GM19023 (cell line): Measurements from ENCODE around the gene DDIT3.
"Not testable (repeated sequence)": the region's sequence is repeated elsewhere in the genome, so short reads cannot be mapped to it uniquely, and the experiment has no call there.

ENCODE experiments used
- ATAC-seq: cut with Tn5 transposase; IDR thresholded peaks from one replicate; pipeline ENCODE4 v1.9.1; 2021; ENCODE audit warnings: mild to moderate bottlenecking, moderate library complexity; ENCODE audit not compliant: unreplicated experiment

The DDIT3 gene

DNA sequence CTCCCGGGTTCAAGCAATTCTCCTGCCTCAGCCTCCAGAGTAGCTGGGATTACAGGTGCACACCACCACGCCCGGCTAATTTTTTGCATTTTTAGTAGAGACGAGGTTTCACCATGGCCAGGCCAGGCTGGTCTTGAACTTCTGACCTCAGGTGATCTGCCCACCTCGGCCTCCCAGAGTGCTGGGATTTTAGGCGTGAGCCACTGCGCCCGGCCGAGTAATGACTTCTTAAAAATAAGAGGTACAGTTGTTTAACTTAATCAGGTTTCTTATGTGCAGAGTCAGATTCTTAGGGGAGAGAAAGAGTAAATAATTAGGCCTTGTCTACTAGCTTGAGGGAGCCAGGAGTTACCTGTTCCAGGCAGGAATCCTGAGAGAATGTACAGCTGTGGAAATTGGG, 6.1 kb downstream of the DDIT3 start:
- ATAC-seq, result not testable (repeated sequence)

GRCh38 chr12:57513677-57514076, 6.6 kb downstream of the DDIT3 start:
- ATAC-seq, result not testable (repeated sequence)

GRCh38 chr12:57513266-57513665, 7.0 kb downstream of the DDIT3 start:
- ATAC-seq, result no peak

GRCh38 chr12:57512665-57513064, 7.6 kb downstream of the DDIT3 start:
- ATAC-seq, result no peak

DNA sequence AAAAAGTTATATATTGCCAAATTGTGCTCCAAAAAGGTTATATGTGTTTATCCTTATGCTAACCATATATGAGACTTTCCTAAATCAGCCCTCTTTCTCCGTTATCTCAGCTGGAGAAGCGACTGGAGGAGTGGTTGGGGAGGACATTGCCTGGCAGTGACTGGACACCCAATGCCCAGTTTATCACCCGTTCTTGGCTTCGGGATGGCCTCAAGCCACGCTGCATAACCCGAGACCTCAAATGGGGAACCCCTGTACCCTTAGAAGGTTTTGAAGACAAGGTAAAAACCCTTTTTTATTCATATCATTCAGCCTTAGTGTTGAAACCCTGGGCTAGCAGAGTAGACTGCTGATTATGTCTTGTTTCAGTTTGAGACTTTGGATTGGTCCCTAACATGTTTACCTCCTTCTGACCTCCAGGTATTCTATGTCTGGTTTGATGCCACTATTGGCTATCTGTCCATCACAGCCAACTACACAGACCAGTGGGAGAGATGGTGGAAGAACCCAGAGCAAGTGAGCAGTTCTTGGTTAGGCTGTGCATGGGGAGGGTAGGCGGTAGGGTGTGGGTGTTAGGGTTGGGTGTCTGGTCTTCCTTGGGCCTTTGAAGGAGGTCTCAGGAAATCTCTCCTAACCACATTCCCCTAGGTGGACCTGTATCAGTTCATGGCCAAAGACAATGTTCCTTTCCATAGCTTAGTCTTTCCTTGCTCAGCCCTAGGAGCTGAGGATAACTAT, 8.6 kb downstream of the DDIT3 start:
- ATAC-seq, result no peak

DNA sequence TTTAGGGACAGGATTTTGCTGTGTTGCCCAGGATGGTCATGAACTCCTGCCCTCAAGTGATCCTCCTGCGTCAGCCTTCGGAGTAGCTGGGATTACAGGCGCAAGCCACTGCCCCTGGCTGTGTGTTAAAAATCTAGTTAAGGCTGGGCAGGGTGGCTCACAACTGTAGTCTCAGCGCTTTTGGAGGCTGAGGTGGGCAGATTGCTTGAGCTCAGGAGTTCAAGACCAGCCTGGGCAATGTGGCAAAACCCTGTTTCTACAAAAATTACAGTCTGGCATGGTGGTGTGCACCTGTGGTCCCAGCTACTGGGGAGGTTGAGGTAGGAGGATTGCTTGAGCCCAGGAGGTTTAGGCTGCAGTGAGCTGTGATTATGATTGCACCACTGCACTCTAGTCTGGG, 9.2 kb downstream of the DDIT3 start:
- ATAC-seq, result no peak

GRCh38 chr12:57507796-57508195, 12.5 kb downstream of the DDIT3 start:
- not testable (repeated sequence) for ATAC-seq

DNA sequence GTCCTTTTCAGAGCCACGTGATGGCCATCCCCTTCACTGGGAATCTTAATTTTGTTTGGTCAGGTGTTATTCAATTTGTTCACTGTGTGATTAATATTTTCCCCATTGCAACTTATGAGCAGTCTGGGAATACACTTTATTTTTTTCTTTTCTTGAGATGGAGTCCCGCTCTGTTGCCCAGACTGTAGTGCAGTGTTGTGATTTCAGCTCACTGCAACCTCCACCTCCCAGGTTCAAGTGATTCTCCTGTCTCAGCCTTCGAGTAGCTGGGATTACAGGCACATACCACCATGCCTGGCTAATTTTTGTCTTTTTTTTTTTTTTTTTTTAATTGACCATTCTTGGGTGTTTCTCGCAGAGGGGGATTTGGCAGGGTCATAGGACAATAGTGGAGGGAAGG, 13.8 kb downstream of the DDIT3 start:
- ATAC-seq, result not testable (repeated sequence)

DNA sequence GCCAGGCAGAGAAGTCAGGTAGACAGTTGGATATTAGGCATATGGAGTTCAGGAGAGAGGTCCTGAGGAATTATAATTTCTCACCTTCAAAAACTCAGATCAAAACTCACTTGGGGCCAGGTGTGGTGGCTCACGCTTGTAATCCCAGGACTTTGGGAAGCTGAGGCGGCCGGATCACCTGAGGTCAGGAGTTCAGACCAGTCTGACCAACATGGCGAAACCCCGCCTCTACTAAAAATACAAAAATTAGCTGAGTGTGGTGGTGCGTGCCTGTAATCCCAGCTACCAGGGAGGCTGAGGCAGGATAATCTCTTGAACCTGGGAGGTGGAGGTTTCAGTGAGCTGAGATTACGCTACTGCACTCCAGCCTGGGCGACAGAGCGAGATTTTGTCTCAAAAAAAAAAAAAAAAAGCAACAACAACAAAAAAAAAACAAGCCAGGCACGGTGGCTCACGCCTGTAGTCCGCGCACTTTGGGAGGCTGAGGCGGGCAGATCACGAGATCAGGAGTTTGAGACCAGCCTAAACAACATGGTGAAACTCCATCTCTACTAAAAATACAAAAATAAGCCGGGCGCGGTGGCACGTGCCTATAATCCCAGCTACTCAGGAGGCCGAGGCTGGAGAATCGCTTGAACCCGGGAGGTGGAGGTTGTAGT, 17.9 kb downstream of the DDIT3 start:
- ATAC-seq, result not testable (repeated sequence)

GRCh38 chr12:57500213-57500612, 20.1 kb downstream of the DDIT3 start:
- ATAC-seq, result no peak

DNA sequence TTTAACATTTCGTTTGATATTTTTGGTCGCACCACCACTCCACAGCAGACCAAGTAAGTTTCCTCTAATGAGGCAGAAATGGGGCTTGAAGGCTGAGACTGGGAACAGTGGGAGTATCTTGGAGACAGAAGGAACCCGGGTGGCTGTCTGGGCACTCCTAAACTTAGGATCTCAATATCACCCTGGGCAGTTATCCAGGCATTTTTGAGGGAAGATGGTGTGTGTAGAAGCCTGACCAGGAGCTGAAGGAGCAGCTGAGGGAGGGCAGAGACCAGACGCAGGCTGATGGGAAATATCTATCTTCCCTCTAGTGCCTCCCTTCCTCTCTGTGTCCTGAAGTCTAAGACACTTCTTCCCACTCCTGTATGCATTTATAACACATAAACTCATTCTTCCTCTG, 21.7 kb downstream of the DDIT3 start:
- no peak for ATAC-seq

DNA sequence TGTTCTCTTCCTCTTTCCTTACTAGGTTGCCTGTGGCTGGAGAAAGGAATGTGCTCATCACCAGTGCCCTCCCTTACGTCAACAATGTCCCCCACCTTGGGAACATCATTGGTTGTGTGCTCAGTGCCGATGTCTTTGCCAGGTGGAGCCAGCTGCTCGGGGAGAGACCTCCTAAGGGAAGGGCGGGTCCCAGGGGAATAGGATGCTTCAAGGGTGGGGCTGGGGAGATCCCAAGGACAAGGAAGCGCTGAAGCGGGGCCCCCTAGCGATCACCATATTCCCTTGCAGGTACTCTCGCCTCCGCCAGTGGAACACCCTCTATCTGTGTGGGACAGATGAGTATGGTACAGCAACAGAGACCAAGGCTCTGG, 22.2 kb downstream of the DDIT3 start:
- no peak for ATAC-seq

DNA sequence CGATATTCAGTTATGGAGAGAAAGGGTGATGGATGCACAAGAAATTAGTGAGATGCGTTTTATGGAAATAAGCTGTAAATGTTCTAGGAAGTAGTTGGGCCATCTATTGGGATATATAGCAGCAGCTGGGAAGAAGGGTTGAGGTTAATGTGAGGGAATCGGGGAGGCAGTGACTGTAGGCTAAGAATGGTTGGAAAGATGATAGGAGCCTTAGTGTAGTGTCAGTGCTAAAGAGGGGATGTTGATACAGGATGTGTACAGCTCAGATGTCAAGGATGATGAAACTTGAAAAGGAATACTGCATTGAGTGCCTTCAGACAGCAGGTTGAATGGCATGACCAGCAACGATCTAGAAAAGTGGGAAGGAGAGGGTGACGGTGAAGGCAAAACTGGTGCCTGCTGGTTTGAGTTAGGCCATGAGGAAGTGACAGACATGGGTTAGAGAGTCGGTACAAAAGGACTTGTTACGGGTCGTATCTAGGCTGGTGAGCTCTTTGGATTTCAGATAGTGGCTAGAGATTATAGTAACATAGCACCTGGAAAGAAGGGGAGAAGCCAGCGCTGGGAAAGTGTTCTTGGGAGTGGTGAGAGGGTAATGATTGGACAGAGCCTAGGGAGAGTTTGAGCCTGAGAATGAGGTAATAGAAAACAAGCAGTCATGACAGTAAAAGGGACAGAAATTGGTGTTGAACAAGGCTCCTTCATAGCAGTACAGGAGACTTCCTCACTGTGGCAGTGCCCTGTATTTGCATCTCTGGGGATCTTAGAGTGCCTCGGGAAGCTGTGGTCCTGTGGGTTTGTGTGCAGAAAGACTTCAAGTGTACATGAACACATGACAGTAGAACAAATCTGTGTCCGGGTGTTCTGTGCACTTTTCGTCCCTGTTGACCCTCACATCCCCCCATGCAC, 22.8 kb downstream of the DDIT3 start:
- ATAC-seq, result no peak

GRCh38 chr12:57496822-57497221, 23.5 kb downstream of the DDIT3 start:
- ATAC-seq, result no peak

- ATAC-seq, result not testable (repeated sequence)
Observed at GRCh38 chr12:57495051-57495701, 25.1 kb downstream of the DDIT3 start.

- no peak for ATAC-seq
Observed at GRCh38 chr12:57491393-57492280, 28.7 kb downstream of the DDIT3 start.

GRCh38 chr12:57490126-57490525, 30.2 kb downstream of the DDIT3 start:
- no peak for ATAC-seq

GRCh38 chr12:57489157-57489641, 31.1 kb downstream of the DDIT3 start:
- ATAC-seq, result no peak

DNA sequence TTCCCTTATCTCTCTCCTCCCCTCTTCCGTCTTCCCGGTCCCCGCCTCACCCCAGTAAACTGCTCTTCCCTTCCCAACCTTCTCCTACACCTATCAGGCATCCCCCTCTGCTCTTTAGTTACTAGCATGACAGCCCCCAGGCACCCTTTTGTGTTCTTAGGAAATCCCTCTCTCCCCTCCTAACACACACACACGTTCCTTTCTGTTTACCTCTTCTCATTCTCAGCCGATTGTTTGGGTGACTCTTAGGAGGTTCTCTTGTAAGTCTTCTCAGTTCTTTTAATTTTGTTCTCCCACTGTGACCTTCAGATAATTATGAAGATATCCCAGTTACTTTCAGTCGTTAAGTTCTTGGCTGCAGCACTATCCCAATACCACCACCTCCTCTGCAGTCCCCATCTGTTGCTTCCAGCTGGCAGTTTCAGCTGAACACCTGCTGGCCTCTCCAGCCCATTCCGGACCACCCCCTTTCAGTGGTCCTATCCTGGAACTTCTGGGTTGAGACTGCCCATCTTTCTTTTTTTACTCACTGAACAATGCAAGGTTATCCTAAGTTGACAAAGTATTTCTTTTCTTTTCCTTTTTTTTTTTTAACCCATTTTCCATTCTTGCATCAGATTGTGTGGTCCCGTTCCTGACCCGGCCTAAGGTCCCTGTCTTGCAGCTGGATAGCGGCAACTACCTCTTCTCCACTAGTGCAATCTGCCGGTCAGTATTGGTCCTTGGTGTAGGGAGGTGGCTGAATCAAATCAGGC, 31.7 kb downstream of the DDIT3 start:
- ATAC-seq, result no peak
